ENCODE data around the gene PLA2G5.
"Not testable (repeated sequence)": the region's sequence is repeated elsewhere in the genome, so short reads cannot be mapped to it uniquely, and the experiment has no call there.

PLA2G5 gene

GRCh38 chr1:20123722-20124455, 53.9 kb downstream of the PLA2G5 start:
- ATAC-seq, result no peak

DNA sequence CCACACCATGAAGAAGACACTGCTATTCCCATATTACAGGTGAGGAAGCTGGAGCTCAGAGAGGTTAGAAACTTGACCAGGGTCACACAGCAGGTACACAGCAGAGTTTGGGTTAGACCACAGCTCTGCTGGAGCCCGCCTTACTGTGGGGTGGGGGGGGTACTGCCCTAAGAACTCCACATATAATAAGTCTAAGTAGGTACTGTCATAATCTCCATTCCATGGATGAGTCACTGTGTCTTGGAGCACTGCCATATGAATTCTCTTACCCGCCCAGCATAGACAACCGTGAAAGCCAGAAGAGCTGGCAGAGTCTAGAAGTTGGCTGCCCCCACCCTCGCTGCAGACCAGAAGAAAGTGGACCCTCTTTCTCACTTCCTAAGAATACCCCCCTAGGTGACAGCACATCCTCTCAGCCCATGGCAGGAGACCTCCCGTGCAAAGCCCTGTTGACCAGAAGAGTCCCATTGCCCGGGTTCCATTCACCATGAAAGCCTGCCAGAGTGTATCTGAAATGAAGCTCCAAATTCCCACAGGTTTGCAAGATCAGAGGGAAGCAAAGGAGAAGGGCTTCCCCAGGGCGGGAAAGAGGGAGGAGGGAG, 54.6 kb downstream of the PLA2G5 start:
- ATAC-seq, result peak in 1 of 2 donors; percentile 33

DNA sequence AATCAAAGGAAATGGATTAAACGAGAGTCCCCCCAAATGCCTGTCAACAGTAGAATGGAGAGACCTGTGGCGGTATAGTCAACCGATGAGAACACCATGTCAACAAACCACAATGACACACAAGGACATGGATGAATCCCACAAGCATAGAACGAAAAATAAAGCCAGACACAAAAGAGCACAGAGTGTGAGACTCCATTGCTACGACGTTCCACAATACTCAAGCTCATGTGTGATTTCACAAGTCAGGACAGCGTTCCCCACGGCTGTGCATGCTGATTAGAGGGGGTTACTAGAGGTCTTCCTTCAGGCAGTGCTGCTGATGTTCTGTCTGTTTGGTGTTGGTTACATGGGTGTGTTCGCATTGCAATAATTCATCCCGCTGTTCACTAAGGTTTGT, 55.1 kb downstream of the PLA2G5 start:
- no peak for ATAC-seq

DNA sequence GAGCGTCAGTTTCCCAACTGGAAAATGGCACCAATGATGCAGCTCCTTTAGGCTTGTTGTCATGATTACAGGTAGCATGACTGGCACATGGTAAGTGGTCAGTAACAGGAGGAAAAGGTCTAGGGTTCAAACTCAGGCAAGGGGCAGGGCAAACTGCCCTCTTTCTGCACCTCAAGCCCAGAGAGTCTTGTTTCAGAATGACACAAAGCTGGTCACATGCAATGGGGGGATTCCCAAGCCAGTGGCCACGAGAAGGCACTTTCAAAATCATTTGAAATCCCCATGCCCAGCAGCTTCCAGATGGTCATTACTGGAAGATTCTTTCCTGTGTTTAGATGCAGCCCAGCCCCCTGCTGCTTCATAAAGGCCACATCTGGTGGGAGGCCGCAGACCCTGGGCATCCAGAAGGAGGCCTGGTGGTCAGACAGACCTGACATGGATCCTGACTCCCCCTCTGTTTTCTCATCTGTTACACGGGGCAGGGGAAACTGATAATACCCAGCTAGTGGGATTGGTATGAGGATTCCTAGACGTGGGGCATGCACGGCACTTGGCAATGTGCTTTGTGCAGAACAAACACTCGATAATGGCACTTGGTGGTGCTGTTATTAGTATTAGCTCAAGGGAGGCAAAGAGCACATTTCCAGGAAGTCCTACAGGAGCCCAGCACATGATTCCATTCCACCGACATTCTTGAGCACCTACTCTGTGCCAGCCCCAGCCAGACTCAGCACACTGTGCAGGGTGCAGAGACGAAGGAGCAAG, 56.2 kb downstream of the PLA2G5 start:
- ATAC-seq, result no peak

DNA sequence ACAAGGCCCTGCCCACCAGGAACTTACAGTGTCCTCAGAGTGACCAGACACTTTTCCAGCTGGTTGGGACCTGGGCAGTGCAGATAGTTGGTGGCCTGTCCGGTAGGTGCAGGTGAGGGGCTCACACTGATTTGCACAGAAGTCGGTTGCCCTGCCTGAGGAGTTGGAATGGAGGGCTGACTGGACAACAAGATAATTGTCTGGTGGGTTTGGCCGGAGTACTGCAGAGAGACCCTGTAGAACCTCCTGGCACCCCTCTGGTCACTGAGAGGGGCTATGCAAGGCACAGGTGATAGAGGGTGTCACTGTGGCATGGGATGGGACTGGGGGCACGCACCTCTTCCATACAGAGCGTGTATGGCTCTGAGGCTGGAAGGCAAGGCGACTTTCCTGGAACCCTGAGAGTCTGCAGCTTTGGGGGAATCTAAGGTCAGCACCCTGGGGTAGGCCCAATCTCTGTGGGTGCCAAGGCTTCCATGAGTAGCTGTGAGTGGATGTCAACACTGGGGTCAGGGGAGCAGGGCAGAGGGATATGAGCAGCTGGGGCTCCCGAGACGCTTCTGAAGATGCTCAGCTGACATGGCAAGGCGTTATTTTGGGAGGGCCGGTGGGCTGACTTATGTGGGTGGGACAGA, 56.9 kb downstream of the PLA2G5 start:
- no peak for ATAC-seq

- ATAC-seq, result not testable (repeated sequence)
Observed at GRCh38 chr1:20130518-20130917, 60.5 kb downstream of the PLA2G5 start.

DNA sequence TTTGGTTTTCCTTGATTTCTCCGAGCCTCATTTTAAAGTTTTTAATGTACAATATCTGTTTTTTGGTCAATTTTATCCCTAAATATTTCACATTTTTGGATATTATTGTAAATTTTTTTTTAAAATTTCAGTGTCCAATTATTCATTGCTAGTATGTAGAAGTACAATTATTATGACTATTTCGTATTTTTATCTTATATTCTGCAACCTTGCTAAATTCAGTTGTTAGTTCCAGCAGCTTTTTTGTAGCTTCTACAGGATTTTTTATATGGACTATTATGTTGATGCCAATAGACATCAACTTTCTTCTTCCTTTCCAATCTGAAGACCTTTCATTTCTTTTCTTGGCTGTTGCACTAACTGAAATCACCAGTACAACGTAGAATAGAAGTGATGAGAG, 65.0 kb downstream of the PLA2G5 start:
- ATAC-seq, result no peak

- no peak for ATAC-seq
Observed at GRCh38 chr1:20136249-20136648, 66.3 kb downstream of the PLA2G5 start.

DNA sequence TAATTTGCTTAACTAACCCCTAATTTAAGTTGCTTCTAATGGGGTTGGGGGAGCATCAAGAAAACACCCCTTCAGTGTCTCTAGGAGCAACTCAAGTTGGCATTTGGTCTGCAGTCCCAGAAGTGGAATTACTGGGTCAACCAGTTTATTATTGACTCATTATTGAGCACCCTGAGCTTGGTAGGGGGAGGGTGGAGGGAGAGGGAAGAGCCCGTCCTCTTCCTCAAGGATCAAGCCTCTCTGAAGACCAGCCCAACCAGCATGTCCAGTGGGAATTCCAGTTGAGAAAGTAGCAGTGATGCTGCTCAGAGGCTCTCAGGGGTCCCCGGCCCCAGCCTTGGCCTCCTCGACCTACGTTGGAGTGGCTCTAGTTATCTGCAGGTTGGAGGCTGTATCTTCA, 67.1 kb downstream of the PLA2G5 start:
- no peak for ATAC-seq

DNA sequence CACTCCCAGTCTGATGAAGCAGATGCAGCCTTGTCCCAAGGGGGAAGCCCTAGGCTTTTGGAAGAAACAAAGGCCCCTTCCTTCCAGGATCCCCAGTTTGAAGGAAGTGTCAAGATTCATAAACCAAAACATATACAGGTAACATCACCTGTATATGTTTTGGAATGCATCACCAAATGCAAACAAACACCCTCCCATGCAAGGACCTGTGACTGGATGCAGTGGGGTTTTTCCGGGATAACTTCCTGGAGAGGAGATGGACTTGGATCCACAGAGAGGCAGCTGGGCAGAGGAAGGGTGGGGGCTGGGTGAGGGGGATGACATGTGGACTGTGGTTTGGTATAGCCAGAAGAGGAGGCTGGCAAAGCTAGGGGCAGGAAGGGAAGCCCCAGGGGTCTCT, 67.6 kb downstream of the PLA2G5 start:
- ATAC-seq, result no peak

- no peak for ATAC-seq
Observed at GRCh38 chr1:20138346-20138745, 68.4 kb downstream of the PLA2G5 start.

DNA sequence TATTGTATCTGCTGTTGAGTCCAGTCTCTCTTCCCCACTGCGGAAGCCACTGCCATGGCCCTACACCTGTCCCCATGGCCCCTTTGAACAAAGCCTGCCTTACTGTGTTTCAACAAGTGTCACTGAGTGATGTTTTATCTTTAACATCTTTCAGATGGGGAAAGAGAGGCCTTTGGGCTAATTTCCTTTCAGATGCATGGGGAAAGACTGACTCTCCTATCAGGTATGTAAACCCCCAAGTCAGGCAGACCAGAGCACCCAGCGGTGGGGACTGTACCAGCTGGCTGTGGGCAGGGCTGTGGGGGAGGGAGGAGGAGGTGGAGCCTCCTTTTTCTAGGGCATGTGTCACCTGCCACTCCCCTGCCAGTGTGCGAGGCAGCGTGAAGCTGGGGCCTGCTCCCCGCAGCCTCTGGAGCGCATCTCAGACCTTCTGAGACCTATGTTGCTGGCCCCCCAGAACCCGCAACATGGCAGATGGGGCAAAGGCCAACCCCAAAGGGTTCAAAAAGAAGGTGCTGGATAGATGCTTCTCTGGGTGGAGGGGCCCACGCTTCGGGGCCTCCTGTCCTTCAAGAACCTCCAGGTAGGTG, 69.1 kb downstream of the PLA2G5 start, which contains the start of gene PLA2G2F:
PLA2G2F (plus strand) TSS at position 363 of the 590 bp plus-strand sequence; CDS start at position 468, 105 bp downstream.
- no peak for ATAC-seq

GRCh38 chr1:20139776-20140612, 70.0 kb downstream of the PLA2G5 start:
- ATAC-seq, result no peak

DNA sequence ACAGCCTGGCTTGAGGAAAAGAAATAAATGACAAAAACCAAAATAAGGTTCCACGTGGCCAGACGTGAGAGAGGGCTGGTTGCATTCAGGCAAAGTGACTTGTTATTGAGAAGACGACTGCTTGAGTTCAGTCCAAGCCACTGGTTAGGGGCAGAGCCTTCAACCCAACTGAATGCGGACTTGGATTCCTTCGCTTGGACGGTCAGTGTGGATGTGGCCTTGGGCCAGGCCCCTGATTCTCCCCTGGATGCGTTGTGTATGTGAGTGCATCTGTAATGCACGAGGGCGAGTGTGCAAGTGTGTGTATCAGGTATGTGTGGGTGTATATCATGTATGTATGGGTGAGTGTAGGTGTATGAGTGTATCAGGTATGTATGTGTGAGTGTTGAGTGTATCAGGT, 71.0 kb downstream of the PLA2G5 start:
- ATAC-seq, result no peak

DNA sequence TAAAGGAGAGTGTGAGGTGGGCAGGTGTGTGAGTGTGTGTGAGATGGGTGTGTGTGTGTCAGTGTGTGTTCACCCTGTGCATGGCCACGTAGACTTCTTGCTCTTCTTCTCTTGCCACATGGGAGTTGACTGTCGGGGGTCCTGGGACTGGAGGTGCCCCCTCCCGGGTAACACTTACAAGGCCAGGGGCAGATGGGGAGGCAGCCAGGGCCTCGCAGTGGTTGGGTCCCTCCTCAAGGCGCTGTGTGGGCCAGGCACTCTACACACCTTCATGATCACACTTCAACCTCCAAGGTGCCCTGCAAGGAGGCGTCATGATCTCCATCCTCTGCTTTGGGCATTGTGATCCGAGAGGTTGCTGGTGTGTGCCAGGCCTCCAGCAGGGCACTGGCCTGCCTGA, 71.5 kb downstream of the PLA2G5 start:
- no peak for ATAC-seq

All from activated CD4-positive, CD25-positive, alpha-beta regulatory T cell treated with anti-CD3 and anti-CD28 coated beads, Interleukin-2, amount 50 U/mL, for 24 hours (primary cell).